ENCODE data around the gene PIP5K1B. TPM values are rescaled to one million over a fixed set of nuclear protein-coding genes. Genes with fewer than 3 reads are reported as not detected.

The PIP5K1B gene
- total RNA-seq, 1 experiment from 2014 or later = not detected

- Histone ChIP-seq H3K4me2 (ENCODE audit: low read length) (no peak overlapping the region), H3K9ac (ENCODE audit: low read length) (no peak overlapping the region), H3K9me3 (ENCODE audit: low read length) (no peaks in the 10 kb centered on the region), H3K36me3 (ENCODE audit: low read depth, low read length) (no peaks in the 10 kb centered on the region), H3K9me2 (replicated peaks; ENCODE audit: low read length) (no peaks in the 10 kb centered on the region), H3K4me1 (ENCODE audit: insufficient read depth, low read length) (no peaks in the 10 kb centered on the region), H3K27ac (ENCODE audit: low read length) (no peak overlapping the region), H3F3A (ENCODE audit: low read length, unreplicated experiment) (no peaks in the 10 kb centered on the region), H3K79me2 (ENCODE audit: low read length) (no peaks in the 10 kb centered on the region), H4K20me1 (ENCODE audit: low read length) (no peaks in the 10 kb centered on the region), H3K4me3 (ENCODE audit: low read length) (no peak overlapping the region), H2AFZ (ENCODE audit: low read length) (no peak overlapping the region), H3K27me3 (ENCODE audit: low read length) (peaks cover 57% of the 10 kb centered on the region)
- BruUV-seq (replicated peaks) = no TSS peak
- no peak for DNase-seq
- TF ChIP-seq CTCF (conservative IDR thresholded peaks at IDR 0.05; ENCODE audit: low read depth, low read length) = no peak
- TF ChIP-seq EZH2 (IDR thresholded peaks at IDR 0.05; ENCODE audit: low read length, unreplicated experiment) = no peak
- TF ChIP-seq EZH2phosphoT487 (IDR thresholded peaks at IDR 0.05; ENCODE audit: borderline replicate concordance, low read length) = no peak
- ChIA-PET CTCF (no interaction called here), POLR2A (ENCODE audit: unreplicated experiment) (no interaction called here)
- no peak for ATAC-seq
- intact Hi-C loops (cut with micrococcal nuclease) = no loop called here
Observed at GRCh38 chr9:68711932-68712331, 6.9 kb downstream of the PIP5K1B start.

GRCh38 chr9:68714416-68715180 is 9.6 kb downstream of the PIP5K1B start:
- TF ChIP-seq EZH2phosphoT487 (IDR thresholded peaks at IDR 0.05; ENCODE audit: borderline replicate concordance, low read length) = no peak
- TF ChIP-seq EZH2 (IDR thresholded peaks at IDR 0.05; ENCODE audit: low read length, unreplicated experiment) = no peak
- TF ChIP-seq CTCF (conservative IDR thresholded peaks at IDR 0.05; ENCODE audit: low read depth, low read length) = no peak
- no peak for ATAC-seq

GRCh38 chr9:68715181-68715456 is 10.1 kb downstream of the PIP5K1B start:
- Histone ChIP-seq H3F3A (ENCODE audit: low read length, unreplicated experiment) (no peaks in the 10 kb centered on the region), H3K27ac (ENCODE audit: low read length) (no peak overlapping the region), H2AFZ (ENCODE audit: low read length) (no peak overlapping the region), H3K36me3 (ENCODE audit: low read depth, low read length) (no peaks in the 10 kb centered on the region), H3K9ac (ENCODE audit: low read length) (no peak overlapping the region), H3K79me2 (ENCODE audit: low read length) (no peaks in the 10 kb centered on the region), H3K4me1 (ENCODE audit: insufficient read depth, low read length) (no peaks in the 10 kb centered on the region), H4K20me1 (ENCODE audit: low read length) (no peaks in the 10 kb centered on the region), H3K27me3 (ENCODE audit: low read length) (peaks cover 63% of the 10 kb centered on the region), H3K4me3 (ENCODE audit: low read length) (no peak overlapping the region), H3K4me2 (ENCODE audit: low read length) (no peak overlapping the region), H3K9me3 (ENCODE audit: low read length) (no peaks in the 10 kb centered on the region), H3K9me2 (replicated peaks; ENCODE audit: low read length) (no peaks in the 10 kb centered on the region)
- BruUV-seq (replicated peaks) = no TSS peak
- ChIA-PET POLR2A (ENCODE audit: unreplicated experiment) (no interaction called here), CTCF (no interaction called here)
- TF ChIP-seq EZH2 (IDR thresholded peaks at IDR 0.05; ENCODE audit: low read length, unreplicated experiment) = no peak
- TF ChIP-seq CTCF (conservative IDR thresholded peaks at IDR 0.05; ENCODE audit: low read depth, low read length) = no peak
- no peak for TF ChIP-seq EZH2phosphoT487 (IDR thresholded peaks at IDR 0.05; ENCODE audit: borderline replicate concordance, low read length)
- ATAC-seq (no peak), DNase-seq (no peak)
- intact Hi-C loops (cut with micrococcal nuclease) = loop anchor here (5.0 kb wide), 1 partner anchor 47 kb away; no protein-coding TSS in a partner anchor

More at GRCh38 chr9:68714416-68715180, 9.6 kb downstream of the PIP5K1B start:
- no TSS peak for BruUV-seq (replicated peaks)
- H3K79me2 ChIP-seq (ENCODE audit: low read length) = no peaks in the 10 kb centered on the region
- H3K27ac ChIP-seq (ENCODE audit: low read length) = no peak overlapping the region
- no peak overlapping the region for H2AFZ ChIP-seq (ENCODE audit: low read length)
- H3K4me1 ChIP-seq (ENCODE audit: insufficient read depth, low read length) = no peaks in the 10 kb centered on the region
- ChIA-PET CTCF (no interaction called here), POLR2A (ENCODE audit: unreplicated experiment) (no interaction called here)
- no peak overlapping the region for H3K4me3 ChIP-seq (ENCODE audit: low read length)
- no peak overlapping the region for H3K9ac ChIP-seq (ENCODE audit: low read length)
- no peak for DNase-seq
- no peaks in the 10 kb centered on the region for H3K36me3 ChIP-seq (ENCODE audit: low read depth, low read length)
- H3K9me2 ChIP-seq (replicated peaks; ENCODE audit: low read length) = no peaks in the 10 kb centered on the region
- H3K4me2 ChIP-seq (ENCODE audit: low read length) = no peak overlapping the region
- peaks cover 58% of the 10 kb centered on the region for H3K27me3 ChIP-seq (ENCODE audit: low read length)
- intact Hi-C loops (cut with micrococcal nuclease) = loop anchor here (5.0 kb wide), 1 partner anchor 48 kb away; no protein-coding TSS in a partner anchor
- no peaks in the 10 kb centered on the region for H4K20me1 ChIP-seq (ENCODE audit: low read length)
- no peaks in the 10 kb centered on the region for H3K9me3 ChIP-seq (ENCODE audit: low read length)
- no peaks in the 10 kb centered on the region for H3F3A ChIP-seq (ENCODE audit: low read length, unreplicated experiment)

All from PC-3 (cell line).